Skin of body (tissue), 2 donors: ENCODE data around the gene SCEL. TPM values are rescaled to one million over a fixed set of nuclear protein-coding genes. Genes with fewer than 3 reads are reported as not detected.
"Not testable (repeated sequence)": the region's sequence is repeated elsewhere in the genome, so short reads cannot be mapped to it uniquely, and the experiment has no call there.

Experiments used
- DNase-seq: peaks from one replicate; lab custom pipeline; 2025; lab: John Stamatoyannopoulos, UW
- total RNA-seq: library from RNA; depleted of rRNA; stranded (reverse); fragments of >200 nt; gene quantifications from one replicate; pipeline ENCODE4 v1.2.3, GENCODE V29; 2014

Gene SCEL, protein sequence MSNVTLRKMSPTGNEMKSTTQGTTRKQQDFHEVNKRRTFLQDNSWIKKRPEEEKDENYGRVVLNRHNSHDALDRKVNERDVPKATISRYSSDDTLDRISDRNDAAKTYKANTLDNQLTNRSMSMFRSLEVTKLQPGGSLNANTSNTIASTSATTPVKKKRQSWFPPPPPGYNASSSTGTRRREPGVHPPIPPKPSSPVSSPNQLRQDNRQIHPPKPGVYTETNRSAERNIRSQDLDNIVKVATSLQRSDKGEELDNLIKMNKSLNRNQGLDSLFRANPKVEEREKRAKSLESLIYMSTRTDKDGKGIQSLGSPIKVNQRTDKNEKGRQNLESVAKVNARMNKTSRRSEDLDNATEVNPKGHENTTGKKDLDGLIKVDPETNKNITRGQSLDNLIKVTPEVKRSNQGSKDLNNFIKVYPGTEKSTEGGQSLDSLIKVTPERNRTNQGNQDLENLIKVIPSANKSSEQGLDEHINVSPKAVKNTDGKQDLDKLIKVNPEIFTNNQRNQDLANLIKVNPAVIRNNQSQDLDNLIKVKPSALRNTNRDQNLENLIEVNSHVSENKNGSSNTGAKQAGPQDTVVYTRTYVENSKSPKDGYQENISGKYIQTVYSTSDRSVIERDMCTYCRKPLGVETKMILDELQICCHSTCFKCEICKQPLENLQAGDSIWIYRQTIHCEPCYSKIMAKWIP
- total RNA-seq, result 90.1 TPM

DNA sequence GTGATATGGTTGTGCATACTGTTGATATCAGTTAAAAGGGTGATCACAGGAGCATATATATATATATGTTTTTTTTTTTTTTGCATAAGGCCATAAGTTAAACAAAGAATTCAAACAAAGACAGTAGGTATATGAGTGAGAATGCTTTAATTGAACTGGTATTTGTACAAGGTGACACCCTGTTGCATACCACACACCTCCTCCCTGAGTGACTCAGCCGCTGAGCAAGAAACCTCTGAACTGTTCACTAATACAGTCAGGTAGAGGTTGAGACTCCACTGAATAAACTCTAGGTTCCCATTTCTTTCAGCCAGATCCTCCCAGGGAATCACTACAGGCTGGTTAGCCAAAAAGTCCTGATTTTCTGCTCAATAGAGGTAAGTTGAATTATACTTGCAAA is at the start of gene SCEL:
Gene SCEL (plus strand): TSS at position 259 of the 400 bp plus-strand sequence. CDS start 20,170 bp downstream, outside the sequence.
- no peak for DNase-seq

DNA sequence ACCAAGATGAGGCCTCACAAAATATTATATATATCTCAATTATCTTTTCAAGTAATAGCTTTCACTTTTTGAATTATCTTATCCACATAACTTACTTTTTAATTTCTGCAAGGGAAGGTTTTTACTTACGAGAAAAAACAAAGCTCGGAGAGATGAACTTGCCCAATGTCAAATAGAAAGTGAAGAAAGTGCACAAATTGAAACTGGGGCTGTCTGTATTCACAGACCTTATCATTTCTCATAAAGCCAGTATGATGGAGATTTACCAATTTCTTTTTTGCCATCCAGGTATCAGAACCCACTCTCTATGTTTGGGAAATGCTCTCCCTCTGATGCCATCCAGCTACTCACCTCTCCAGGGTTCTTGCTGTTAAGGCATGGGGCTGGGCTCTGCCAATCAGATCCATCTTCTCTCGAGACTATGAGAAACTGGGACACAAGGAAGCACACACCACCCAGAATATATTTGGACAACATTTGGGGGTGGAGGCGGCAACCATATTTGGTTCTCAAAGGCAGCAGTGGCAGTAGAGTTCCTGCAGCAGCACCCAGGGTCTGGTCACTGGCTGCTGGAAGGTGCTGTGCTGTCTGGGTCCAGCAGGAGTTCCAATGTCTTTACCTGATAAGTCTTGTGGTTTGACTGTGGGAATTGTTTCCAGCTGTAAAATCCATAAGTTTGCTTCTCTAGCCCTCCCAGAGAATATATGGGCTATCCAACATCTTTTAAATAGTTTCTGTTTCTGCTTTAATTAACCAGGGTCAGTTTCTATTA is 45.8 kb upstream of the SCEL start:
- DNase-seq, result no peak

DNA sequence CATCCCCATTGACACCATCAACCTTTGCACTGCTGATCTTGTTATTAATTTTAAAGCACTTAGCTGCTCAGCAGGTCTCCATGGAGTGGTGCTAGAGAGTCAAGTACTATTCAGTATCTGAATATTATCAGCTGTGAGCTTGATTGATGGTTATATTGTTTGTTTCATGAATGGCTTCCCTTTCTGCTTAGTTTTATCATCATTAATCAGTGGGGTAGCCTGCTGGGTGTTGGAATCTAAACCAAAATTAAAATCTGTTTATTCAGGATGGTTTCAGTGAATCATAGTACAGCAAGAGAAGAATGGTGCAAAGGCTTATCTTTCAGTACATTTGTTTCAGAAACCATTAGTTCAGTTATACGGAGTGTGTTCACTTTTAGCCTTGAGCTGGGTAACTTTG is 42.5 kb upstream of the SCEL start:
- DNase-seq, result peak; percentile 44

DNA sequence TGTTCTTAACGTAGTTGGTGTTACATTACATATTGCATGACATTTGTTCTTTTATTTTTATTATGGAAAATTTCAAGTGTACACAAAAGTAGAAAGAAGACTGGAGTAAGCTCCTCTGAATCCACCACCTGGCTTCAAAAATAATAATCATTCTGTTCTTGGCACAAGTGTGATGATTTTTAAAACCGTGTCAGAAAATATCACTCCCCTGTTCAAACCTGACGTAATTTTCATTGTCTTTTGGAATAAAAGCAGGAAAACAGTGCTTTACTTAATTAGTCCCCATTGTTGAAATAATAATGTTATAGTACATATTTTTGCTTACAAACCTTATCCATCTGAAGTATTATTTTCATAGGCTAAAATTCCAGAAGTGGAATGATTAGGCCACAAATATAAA is 41.3 kb upstream of the SCEL start:
- no peak for DNase-seq

DNA sequence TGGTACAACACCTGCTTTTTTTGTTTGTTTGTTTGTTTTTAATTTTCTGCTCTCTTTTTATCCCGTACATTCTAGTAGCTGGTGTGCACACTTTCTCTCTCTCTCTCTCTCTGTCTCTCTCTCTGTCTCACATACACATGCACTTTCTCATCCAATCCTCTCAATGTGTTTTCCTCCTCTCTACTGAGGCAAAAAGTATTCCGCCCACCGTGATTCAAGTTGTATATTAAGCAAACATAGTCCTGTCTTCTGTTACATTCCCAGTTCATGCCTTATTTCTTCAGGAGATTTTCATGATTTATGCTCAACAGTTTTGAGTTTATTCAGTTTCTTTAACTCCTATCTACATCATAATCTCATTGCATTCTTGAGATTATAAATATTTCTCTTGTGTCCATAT is 38.2 kb upstream of the SCEL start:
- DNase-seq, result no peak

DNA sequence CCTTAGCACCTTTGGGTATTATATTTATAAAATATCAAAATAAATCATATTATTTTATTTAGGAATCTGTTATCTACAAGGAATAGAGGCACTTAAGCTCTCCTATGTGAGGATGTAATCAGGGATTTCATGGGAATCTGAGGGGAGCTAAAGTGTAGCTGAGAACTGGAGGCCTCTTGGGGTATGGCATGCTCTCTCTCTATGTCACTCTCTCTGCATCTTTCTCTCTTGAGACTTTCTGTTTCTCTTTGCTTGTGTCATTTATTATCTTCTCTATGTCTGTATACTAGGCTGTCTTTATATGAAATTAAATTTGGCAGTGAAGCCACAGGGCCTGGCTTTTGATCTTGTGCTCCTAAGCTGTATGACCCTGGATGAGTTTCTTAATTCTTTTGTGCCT is 37.7 kb upstream of the SCEL start:
- no peak for DNase-seq

DNA sequence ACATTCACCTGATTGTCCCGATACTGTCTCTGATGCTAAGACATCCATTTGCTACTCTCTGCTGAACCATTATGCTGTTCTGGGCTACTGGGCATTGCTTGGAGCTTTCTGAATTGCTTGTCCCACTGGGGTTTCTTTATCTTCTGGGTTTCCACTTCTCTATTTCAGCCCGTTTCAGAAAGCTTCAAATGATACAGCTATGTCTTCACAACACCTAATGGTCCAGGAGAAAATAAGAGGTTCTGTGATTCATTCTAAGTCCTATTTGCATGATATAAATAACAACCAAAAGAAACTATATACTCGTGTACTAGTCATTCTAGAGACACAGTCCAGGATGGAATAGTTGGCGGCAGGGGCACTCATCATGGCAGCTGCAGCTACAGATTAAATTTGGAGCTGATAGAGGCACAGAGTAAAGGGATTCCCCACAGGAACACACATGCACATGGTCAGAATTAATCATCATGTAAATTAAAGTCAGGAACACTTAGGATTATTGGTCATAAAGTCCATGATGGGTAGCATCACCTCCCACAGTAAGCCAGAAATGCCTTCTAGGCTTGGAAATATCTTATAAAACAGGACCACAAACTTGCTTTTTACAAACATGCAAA is 33.3 kb upstream of the SCEL start:
- DNase-seq, result no peak

DNA sequence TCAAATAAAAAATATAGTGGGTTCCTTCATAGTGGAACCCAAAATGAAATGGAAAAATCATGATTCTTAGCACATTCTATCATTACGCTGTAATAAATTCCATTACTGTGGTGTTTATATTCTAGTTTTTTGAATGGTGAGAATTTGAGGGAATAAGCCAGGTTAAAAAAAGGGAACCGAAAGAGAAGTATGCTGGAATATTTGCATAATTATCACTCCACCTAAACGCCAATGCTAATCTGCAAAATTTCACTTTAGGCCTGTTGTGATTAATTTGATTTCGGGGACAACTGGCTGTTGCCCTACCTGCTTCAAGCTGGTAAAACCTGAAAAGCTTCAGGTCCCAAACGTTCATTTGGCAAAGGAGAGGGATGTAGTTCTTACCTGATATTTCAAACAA is 32.1 kb upstream of the SCEL start:
- no peak for DNase-seq

DNA sequence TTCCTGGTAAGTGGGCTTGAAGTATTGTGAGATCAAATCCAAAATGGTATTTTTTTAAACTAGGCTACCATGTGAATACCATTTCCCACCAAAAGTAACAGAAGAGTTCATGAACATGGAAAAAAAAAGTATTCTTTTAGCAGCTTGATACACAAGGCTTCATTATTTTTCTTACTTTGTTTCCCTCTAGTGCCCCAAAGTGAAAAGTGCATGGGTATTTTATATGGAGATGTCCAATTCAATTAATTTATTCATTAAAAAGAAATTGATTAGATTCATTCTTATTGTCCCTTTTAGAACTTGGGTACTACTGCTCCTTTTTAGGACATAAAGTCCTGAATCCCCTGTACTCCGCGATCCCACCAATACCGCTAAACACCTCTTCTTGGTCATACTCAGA is 28.6 kb upstream of the SCEL start:
- DNase-seq, result no peak

DNA sequence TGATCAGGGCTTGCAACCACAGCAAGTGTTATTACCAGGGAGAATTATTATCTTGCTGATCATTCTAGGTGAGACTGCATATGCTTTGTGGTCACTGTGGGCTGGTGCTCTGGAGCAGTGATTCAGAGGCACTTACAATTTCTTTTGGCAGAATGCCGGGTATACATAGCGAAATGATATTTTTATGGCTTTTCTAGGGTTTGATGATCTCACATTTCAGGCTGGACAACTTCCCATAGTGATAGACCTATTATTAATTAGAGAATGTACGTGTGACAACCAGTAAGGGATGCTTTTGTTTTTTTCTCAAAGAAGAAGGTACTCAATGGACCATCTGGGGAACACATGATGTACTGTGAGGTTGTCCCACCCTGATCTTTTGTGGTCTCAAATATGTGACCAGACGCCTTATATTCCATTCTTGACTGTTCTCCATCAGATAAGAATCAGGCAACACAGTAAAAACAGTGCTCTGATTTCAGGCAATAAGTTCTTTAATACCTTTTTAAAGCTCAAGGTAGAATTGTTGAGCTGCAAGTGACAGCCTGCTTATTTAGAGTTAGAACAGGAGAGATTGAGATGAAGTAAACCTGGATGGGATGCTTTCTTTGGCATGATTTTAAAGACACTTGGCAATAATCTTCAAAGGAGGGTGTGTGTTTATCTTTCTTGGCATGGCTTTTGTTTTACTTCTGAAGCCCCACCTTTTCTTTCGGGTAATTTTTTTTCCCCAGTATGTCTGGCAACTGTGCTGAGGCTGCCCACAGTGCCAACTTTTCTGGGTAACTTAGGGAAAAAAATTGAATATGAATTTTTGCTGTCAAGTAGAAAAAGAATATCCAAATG is 27.4 kb upstream of the SCEL start:
- DNase-seq, result no peak

DNA sequence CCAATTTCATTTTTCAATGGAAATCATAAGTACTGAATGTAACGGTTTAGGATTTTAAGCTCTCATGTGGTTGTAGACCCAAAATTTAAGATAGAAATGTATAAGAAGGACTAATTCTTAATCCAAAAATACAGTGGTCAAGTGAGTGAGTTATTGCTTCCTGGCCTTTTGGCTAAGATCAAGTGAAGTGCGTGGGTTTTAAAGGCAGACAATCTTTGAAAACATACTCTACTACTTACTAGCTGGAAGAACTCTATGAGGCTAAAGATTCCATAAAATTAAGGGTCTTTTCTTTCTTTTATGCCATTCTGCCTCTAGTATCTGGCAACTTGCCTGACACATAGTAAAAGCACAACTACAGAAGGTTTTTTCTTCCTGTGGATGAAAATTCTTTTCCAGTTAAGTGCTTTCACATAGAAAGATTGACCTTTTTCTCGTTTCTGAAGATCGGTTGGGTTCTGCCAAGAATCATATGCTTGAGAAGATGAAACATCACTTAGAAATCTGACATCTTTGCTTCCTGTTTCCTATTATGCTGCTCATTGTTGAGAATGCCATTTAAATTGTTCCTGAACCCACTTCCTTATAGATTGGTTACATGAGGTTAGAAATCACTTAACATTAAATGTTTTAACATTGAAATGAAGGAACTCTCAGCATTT is 26.4 kb upstream of the SCEL start:
- DNase-seq, result no peak

DNA sequence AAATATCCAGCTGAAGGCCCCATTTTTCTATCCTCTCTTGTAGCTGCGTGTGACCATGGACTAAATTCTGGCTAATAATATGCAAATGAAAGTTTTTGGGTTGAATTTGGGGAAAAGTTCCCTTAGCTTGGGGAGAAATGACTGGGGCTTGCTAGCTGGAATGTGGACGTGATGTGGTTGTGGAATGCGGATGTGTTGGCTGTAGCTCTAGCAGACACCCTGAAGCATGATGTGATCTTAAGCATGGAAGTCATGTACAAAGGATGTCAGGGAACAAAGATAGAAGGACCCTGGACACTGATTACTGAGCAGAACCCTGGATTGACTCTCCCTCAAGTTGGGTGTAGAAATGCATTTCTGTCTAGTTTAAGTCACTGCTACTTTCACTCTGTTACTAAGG is 25.4 kb upstream of the SCEL start:
- no peak for DNase-seq

DNA sequence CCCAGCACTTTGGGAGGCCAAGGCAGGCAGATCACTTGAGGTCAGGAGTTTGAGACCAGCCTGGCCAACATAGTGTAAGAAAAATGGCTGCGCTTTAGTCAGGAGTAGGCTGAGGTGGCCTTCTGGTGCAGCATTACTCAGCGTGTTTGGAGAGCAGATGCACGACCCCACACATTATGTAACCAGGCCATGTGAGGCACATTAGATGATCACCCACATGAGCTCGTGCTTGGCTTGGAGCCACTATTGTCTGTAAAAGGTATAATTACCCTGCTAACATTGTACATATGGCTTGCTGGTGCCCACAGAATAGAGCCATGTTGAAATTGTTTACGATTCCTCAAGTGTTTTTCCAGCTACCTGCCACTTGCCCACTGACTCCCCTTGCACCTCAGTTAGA is 24.0 kb upstream of the SCEL start:
- no peak for DNase-seq

DNA sequence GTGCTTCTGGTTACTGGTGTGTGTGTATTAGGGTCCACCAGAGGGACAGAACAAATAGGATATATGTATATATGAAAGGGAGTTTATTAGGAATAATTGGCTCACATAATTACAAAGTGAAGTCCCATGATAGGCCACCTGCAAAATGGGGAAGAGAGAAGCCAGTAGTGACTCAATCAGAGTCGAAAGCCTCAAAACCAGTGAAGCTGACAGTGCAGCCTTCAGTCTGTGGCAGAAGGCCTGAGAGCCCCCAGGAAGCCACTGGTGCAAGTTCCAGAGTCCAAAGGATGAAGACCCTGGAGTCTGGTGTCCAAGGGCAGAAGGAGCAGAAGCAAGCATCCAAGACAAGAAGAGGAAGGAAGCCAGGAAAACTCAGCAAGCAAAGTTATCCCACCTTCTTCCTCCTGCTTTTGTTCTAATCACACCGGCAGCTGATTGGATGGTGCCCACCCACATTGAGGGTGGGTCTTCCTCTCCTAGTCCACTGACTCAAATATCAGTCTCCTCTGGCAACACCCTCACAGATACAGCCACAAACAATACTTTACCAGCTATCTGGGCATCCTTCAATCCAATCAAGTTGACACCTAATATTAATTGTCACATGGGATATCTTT is 21.7 kb upstream of the SCEL start:
- DNase-seq, result no peak

DNA sequence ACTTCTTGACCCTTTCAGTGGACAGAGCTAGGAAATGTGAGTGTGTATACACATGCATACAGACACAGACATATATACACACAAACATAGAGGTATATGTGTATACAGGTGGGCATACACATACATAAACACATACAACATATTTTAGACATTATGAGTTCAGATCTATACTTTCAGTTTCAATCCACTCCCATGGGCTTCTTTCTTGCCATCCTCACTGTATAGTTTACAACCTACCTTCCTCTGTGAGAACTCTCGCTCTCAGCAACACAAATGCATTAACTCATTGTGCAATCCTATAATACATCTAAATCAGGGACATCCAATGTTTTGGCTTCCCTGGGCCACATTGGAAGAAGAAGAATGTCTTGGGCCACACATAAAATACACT is 21.2 kb upstream of the SCEL start:
- no peak for DNase-seq

DNA sequence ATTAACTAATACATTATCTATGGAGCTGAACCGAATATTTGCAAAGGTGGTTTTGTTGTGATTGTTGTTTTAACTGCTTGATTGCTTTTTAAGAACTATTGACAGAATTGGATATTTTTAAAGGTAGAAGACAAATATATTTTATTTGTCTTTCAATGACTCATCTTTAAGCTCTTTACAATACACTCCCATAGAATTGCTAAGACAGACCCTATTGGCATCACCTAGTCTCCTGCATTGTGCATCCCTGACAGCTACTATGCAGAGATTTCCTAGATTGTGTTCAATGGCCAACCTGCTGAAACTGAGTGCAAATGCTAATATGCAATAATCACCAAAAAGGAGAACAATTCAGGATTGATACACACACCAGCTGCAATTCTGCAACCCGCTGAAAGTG is 19.7 kb upstream of the SCEL start:
- DNase-seq, result no peak

DNA sequence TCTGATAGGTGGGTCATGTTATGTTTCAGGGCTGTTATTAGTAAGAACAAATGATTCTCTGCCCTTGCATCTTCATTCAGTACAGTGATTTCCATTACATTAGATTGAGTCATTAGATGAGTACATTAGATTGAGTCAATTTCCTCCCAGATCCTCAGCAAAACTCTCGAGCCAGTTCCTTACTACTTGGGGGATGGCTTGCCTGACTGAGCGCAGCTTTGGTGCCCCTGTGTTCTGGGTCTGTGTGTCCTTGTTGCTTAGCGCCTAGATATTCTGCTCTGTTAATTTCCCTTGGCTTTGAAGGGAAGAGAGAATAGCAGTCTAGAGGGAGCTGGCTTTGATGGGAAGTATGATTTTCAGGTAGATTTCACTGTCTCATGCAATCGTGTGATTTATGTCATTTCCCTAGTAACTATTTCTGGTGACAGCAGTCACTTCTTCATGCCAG is 19.1 kb upstream of the SCEL start:
- no peak for DNase-seq

DNA sequence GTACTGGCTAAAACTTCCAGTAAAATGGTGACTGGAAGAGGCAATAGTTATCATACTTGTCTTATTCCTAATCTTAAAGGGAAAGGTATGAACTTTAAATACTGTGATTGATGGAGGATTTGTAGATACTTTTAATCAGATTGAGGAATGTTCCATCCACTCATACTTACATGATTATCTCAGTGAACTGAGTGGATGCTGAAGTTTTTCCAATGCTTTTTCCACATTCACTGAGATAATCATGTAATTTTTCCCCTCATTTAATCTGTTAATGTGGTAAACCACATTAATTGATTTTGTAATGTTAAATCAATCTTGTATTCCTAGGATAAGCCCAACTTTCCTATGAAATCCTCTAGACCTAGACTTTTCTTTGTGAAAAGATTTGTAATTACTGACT is 17.2 kb upstream of the SCEL start:
- DNase-seq, result no peak

DNA sequence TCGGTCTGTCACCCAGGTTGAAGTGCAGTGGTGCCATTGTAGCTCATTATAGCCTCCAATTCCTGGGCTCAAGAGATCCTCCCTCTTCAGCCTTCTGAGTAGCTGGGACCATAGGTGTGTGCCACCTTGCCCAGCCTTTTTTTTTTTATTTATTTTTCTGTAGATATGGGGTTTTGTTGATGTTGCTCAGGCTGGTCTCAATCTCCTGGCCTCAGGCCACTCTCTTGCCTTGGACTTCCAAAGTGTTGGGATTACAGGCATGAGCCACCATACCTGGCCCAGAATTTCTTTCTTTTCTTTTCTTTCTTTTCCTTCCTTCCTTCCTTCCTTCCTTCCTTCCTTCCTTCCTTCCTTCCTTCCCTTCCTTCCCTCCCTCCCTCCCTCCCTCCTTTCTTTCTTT is 16.1 kb upstream of the SCEL start:
- not testable (repeated sequence) for DNase-seq

DNA sequence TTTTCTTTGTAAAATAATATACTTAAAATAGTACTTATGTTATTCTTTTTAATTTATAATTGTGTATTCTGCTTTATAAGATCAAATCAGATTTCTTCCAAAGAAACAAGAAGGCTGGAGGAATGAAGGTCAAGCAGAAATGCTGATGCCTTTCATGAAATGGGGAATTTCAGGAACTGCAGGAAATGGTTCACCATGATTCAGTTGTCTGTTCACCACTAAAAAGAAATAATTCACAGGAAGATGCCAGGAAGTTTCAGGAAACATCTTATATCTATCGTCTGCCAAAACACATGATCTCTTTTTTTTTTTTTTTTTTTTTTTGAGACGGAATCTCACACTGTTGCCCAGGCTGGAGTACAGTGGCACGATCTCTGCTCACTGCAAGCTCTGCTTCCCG is 15.7 kb upstream of the SCEL start:
- DNase-seq, result no peak
